H54 (cell line): Measurements from ENCODE around the gene COL6A3.

Source experiments
- DNase-seq: peaks from one replicate; pipeline ENCODE4 v3.0.0; 2011; ENCODE audit warnings: low spot score, mixed read lengths; ENCODE audit not compliant: insufficient read length
- FAIRE-seq: peaks from 3 replicates; lab custom pipeline; 2011; peaks lifted over from hg19 to GRCh38; lab: Jason Lieb, UNC
- POLR2A ChIP-seq: IDR thresholded peaks from 2 replicates; pipeline ENCODE4 v1.6.1; 2011; ENCODE audit warnings: low read depth, mild to moderate bottlenecking, low read length

The COL6A3 gene

DNA sequence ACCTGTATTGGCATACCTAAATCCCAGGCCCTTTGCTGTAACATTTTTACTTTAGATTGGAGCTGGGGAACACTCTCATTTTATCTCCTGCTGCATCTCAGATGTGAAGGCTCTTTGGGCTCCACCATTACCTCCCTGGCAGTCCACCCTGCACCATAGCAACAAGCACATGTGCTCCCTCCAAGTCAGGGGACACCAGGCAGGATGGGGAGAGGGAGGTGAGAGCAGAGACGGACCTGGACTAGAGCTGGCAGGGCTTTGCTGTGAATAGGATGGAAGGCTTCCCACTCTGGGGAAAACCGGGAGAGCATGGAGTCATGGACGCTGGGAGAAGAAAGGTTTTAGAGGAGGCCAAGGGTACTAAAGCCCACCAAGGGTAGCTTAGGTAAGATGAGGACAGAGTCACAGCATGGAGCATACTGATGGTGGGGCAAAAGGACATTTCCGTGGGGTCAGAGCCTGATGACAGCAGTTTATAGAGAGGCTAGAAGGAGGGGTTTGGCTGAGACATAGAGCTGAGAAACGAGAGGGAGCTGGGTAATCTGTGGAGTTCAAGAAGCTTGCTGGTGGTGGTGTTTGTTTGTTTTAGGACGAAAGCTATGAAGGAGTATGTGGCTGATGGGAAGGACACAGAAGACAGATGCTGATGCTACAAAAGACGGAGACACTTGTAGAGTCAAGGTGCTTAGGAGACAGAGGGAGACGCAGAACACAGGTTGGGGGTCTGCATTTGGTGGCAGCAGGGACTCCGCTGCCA, 134.8 kb downstream of the COL6A3 start:
- no peak for TF ChIP-seq POLR2A
- no peak for FAIRE-seq
- DNase-seq, result no peak

DNA sequence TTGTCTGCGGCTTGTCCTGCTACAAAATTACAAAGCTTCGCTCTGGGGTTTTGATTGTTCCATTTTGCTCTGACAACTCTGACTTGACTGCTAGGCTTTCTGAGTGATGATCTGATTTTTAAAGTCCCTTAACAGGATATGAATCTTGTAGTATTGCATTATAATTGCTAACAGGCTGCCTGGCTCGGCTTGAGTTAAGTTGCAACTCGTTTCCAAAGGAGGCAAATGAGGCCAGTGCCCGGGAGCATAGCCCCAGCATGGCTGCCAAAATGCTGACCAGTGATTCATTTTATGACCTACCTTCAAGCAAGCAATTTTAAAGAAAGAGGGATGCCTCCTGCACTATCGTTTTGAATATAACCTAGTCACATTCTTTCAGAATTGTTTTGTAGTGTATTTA, 135.4 kb downstream of the COL6A3 start:
- FAIRE-seq, result no peak
- TF ChIP-seq POLR2A, result no peak
- no peak for DNase-seq

DNA sequence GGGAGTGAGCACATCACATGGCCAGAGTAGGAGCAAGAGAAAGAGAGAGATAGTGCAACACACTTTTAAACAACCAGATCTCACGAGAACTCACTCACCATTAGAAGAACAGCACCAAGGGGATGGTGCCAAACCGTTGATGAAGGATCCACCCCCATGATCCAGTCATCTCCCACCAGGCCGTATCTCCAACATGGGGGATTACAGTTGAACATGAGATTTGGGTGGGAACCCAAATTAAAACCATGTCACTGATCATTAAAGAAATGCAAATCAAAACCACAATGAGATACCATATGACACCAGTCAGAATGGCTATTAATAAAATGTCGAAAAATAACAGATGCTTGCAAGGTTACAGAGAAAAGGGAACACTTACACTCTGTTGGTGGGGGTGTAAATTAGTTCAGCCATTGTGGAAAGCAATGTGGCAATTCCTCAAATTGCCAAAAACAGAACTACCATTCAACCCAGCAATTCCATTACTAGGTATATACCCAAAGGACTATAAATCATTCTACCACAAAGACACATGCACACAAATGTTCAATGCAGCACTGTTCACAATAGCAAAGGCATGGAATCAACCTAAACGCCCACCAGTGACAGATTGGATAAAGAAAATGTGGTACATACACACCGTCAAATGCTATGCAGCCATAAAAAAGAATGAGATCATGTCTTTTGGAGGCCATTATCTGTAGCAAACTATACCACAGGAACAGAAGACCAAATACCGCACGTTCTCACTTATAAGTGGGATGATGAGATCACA, 137.1 kb downstream of the COL6A3 start:
- FAIRE-seq (no peak), DNase-seq (no peak)
- no peak for TF ChIP-seq POLR2A
